H1 (cell line): ENCODE measurements around the gene PHTF2. TPM values are rescaled to one million over a fixed set of nuclear protein-coding genes. Genes with fewer than 3 reads are reported as not detected.

Experiments
- CTCF ChIA-PET: fragments of 300-600 bp; sonication (Branson Sonifier 250); formaldehyde crosslinking; loops from one replicate; lab custom pipeline; 2021; ENCODE audit not compliant: partially characterized antibody; lab: Charles Lee
- POLR2A ChIA-PET: fragments of 300-600 bp; sonication (Branson Sonifier 250); formaldehyde crosslinking; loops from one replicate; lab custom pipeline; 2021; ENCODE audit warnings: inconsistent platforms; ENCODE audit not compliant: partially characterized antibody; lab: Charles Lee
- DNase-seq, 2 experiments: peaks; one replicate each; pipeline versions ENCODE4 v3.0.0 to v3.0.0-alpha.2; 2010 to 2022; ENCODE audit warnings: low spot score in 2 of 2, low read depth in 1 of 2, mixed read lengths in 1 of 2
- FAIRE-seq: peaks from 2 replicates; lab custom pipeline; 2011; peaks lifted over from hg19 to GRCh38; lab: Jason Lieb, UNC
- H2AFZ ChIP-seq: 2 replicates; pipeline ENCODE4 v1.8.1; 2012; ENCODE audit warnings: low read length, inconsistent platforms
- H2AK5ac ChIP-seq: 2 replicates; pipeline ENCODE4 v1.6.1; 2013; ENCODE audit warnings: low read depth, low read length
- H2BK120ac ChIP-seq: replicated peaks from 2 replicates; pipeline ENCODE3; 2013; ENCODE audit warnings: low read depth, low read length, inconsistent platforms
- H2BK12ac ChIP-seq: 2 replicates; pipeline ENCODE4 v1.6.1; 2013; ENCODE audit warnings: low read depth, low read length
- H2BK15ac ChIP-seq: 2 replicates; pipeline ENCODE4 v1.6.1; 2013; ENCODE audit warnings: low read length
- H2BK20ac ChIP-seq: 2 replicates; pipeline ENCODE4 v1.6.1; 2013; ENCODE audit warnings: low read length
- H2BK5ac ChIP-seq: 2 replicates; pipeline ENCODE4 v1.6.1; 2013; ENCODE audit warnings: low read depth, low read length
- H3K14ac ChIP-seq: 2 replicates; pipeline ENCODE4 v1.6.1; 2013; ENCODE audit warnings: inconsistent platforms; ENCODE audit not compliant: insufficient read length
- H3K18ac ChIP-seq: 2 replicates; pipeline ENCODE4 v1.6.1; 2013; ENCODE audit warnings: low read length; ENCODE audit errors: extremely low read depth
- H3K23ac ChIP-seq: 2 replicates; pipeline ENCODE4 v1.6.1; 2013; ENCODE audit warnings: inconsistent platforms; ENCODE audit not compliant: insufficient read length
- H3K23me2 ChIP-seq: 2 replicates; pipeline ENCODE4 v1.6.1; 2013; ENCODE audit warnings: low read depth, low read length
- H3K27ac ChIP-seq: 2 replicates; pipeline ENCODE4 v1.6.1; 2011; ENCODE audit warnings: low read depth, low read length, inconsistent platforms
- H3K27me3 ChIP-seq, 4 experiments: replicated peaks in 1 of 4; 1 replicate in 1 of 4; 2 replicates in 3 of 4; pipeline versions ENCODE4 v1.6.1 to v1.8.1; 2011 to 2013; ENCODE audit warnings: low read length in 3 of 4, mild to moderate bottlenecking in 3 of 4, inconsistent platforms in 2 of 4, mixed read lengths in 2 of 4, moderate library complexity in 1 of 4; ENCODE audit not compliant: control insufficient read depth in 3 of 4, insufficient read depth in 3 of 4; ENCODE audit errors: extremely low read depth in 1 of 4
- H3K36me3 ChIP-seq, 4 experiments: 2 replicates each; pipeline versions ENCODE4 v1.6.1 to v1.8.1; 2011 to 2013; ENCODE audit warnings: mild to moderate bottlenecking in 4 of 4, low read length in 3 of 4, moderate library complexity in 2 of 4, control low read depth in 1 of 4, inconsistent platforms in 1 of 4; ENCODE audit not compliant: insufficient read depth in 4 of 4, control insufficient read depth in 2 of 4
- H3K4ac ChIP-seq: replicated peaks from 2 replicates; pipeline ENCODE3; 2013; ENCODE audit warnings: low read length, low read depth, mixed read lengths, inconsistent platforms; ENCODE audit not compliant: insufficient read length
- H3K4me1 ChIP-seq, 4 experiments: replicated peaks in 1 of 4; 1 replicate in 1 of 4; 2 replicates in 3 of 4; pipeline versions ENCODE4 v1.6.1 to v1.8.1; 2011 to 2013; ENCODE audit warnings: low read length in 3 of 4, inconsistent platforms in 2 of 4, mixed read lengths in 1 of 4; ENCODE audit not compliant: insufficient read depth in 4 of 4, control insufficient read depth in 3 of 4
- H3K4me2 ChIP-seq, 2 experiments: 2 replicates each; pipeline versions ENCODE4 v1.6.1 to v1.8.1; 2011 to 2013; ENCODE audit warnings: low read depth in 2 of 2, low read length in 2 of 2, control low read depth in 1 of 2, inconsistent platforms in 1 of 2, mild to moderate bottlenecking in 1 of 2; ENCODE audit not compliant: insufficient read depth in 1 of 2
- H3K4me3 ChIP-seq, 4 experiments: fragments of 200-600, 300-600 bp in 1 of 4; sonication (generic), shearing (Covaris generic), sonication (Bioruptor Twin) in 1 of 4; 2 replicates each; pipeline versions ENCODE4 v1.5.1 to v1.8.1; 2011 to 2016; ENCODE audit warnings: low read length in 4 of 4, low read depth in 3 of 4, control low read depth in 2 of 4, inconsistent platforms in 2 of 4, mild to moderate bottlenecking in 2 of 4, mixed read lengths in 1 of 4, moderate library complexity in 1 of 4; ENCODE audit not compliant: insufficient read depth in 2 of 4; ENCODE audit errors: extremely low read depth in 1 of 4
- H3K56ac ChIP-seq: replicated peaks from 2 replicates; pipeline ENCODE3; 2013; ENCODE audit warnings: low read depth, mild to moderate bottlenecking, mixed read lengths, low read length, inconsistent platforms; ENCODE audit not compliant: insufficient read length
- H3K79me1 ChIP-seq: 2 replicates; pipeline ENCODE4 v1.6.1; 2013; ENCODE audit warnings: low read depth, low read length, control low read depth
- H3K79me2 ChIP-seq, 2 experiments: 2 replicates each; pipeline versions ENCODE4 v1.6.1 to v1.8.1; 2012 to 2013; ENCODE audit warnings: low read length in 2 of 2, mild to moderate bottlenecking in 2 of 2, inconsistent platforms in 1 of 2; ENCODE audit not compliant: insufficient read depth in 2 of 2, control insufficient read depth in 1 of 2
- H3K9ac ChIP-seq, 4 experiments: replicated peaks in 1 of 4; 1 replicate in 1 of 4; 2 replicates in 3 of 4; pipeline versions ENCODE4 v1.6.1 to v1.8.1; 2011 to 2013; ENCODE audit warnings: low read depth in 3 of 4, low read length in 3 of 4, control low read depth in 2 of 4, mild to moderate bottlenecking in 2 of 4, moderate library complexity in 2 of 4, inconsistent platforms in 1 of 4; ENCODE audit errors: extremely low read depth in 1 of 4
- H3K9me3 ChIP-seq, 2 experiments: 2 replicates each; pipeline versions ENCODE4 v1.6.1 to v1.8.1; 2012 to 2013; ENCODE audit warnings: mild to moderate bottlenecking in 2 of 2, moderate library complexity in 2 of 2, control low read depth in 1 of 2, inconsistent platforms in 1 of 2, low read depth in 1 of 2, low read length in 1 of 2, mixed read lengths in 1 of 2; ENCODE audit not compliant: insufficient read depth in 2 of 2
- H4K20me1 ChIP-seq, 2 experiments: replicated peaks in 1 of 2; 2 replicates each; pipeline versions ENCODE3 to v1.8.1; 2011 to 2013; ENCODE audit warnings: inconsistent platforms in 2 of 2, low read length in 2 of 2, mild to moderate bottlenecking in 1 of 2; ENCODE audit not compliant: insufficient read depth in 2 of 2, control insufficient read depth in 1 of 2
- H4K5ac ChIP-seq: 2 replicates; pipeline ENCODE4 v1.6.1; 2013; ENCODE audit warnings: low read length, low read depth, mixed read lengths, inconsistent platforms; ENCODE audit not compliant: insufficient read length
- H4K8ac ChIP-seq: 2 replicates; pipeline ENCODE4 v1.8.0; 2013; ENCODE audit warnings: mild to moderate bottlenecking, moderate library complexity, low read length, inconsistent platforms; ENCODE audit not compliant: insufficient read depth; ENCODE audit errors: extremely low read depth
- H4K91ac ChIP-seq: replicated peaks from 2 replicates; pipeline ENCODE3; 2013; ENCODE audit warnings: low read length, mixed read lengths, inconsistent platforms; ENCODE audit not compliant: insufficient read length
- WGBS, 2 experiments: shearing (Covaris generic) in 1 of 2; methylation state at CpG; one replicate each; pipeline versions ENCODE4 v1.1.6 to v1.1.7; 2013 to 2015; ENCODE audit warnings: low lambda C conversion rate in 2 of 2, mixed read lengths in 2 of 2, inconsistent platforms in 1 of 2, low coverage in 1 of 2, missing lambda C conversion rate in 1 of 2; ENCODE audit not compliant: insufficient replicate concordance in 2 of 2, insufficient coverage in 1 of 2, insufficient read length in 1 of 2; ENCODE audit errors: extremely low coverage in 1 of 2, missing lambda C conversion rate in 1 of 2; 5-methylcytosine and 5-hydroxymethylcytosine counted together
- polyA plus RNA-seq, 7 experiments: library from polyadenylated mRNA; depleted of rRNA in 3 of 7; stranded (reverse) in 5 of 7; unstranded in 2 of 7; fragments of >200 nt in 5 of 7; fragments of 200-250 nt in 2 of 7; gene quantifications; 1 replicate in 5 of 7; 2 replicates in 1 of 7; 4 replicates in 1 of 7; pipeline versions ENCODE4 v1.2.1 to v1.2.3, GENCODE V29; 2011 to 2013; ENCODE audit warnings: missing spikeins in 2 of 7, mixed read lengths in 2 of 7
- total RNA-seq: library from RNA; stranded (reverse); fragmentation: NEBNext Ultra II Directional; extraction: Animal tissue kit (Norgen Biotek cat#: 25700); gene quantifications from 2 replicates; pipeline ENCODE4 v1.2.1, GENCODE V29; 2021

The PHTF2 gene
- total and polyA plus RNA-seq, 2 of the 8 experiments (the other 6 are each of a cell fraction or from before 2014, with no cell fraction given) = 9.0 to 25.4 TPM

GRCh38 chr7:77831953-77832352 is 33.4 kb downstream of the PHTF2 start:
- POLR2A ChIA-PET = interaction anchor here (0.6 kb wide), 1 partner anchor 17 kb away, joined by 3 read pairs; no protein-coding TSS in a partner anchor
- CTCF ChIA-PET = no interaction called here
- Histone ChIP-seq H2AK5ac (no peak overlapping the region), H3K4ac (no peak overlapping the region), H3K79me1 (peaks cover 4% of the 10 kb centered on the region), H2BK15ac (no peak overlapping the region), H3K9ac (no peak overlapping the region), H3K56ac (no peak overlapping the region), H4K91ac (no peak overlapping the region), H3K4me2 (no peak overlapping the region), H2BK12ac (no peak overlapping the region), H2BK20ac (no peak overlapping the region), H3K4me3 (no peak overlapping the region), H2BK120ac (no peak overlapping the region), H3K23me2 (no peaks in the 10 kb centered on the region), H2BK5ac (no peak overlapping the region), H3K4me1 (peaks cover 0 to 5% (median 2%) of the 10 kb centered on the region in 4 experiments; a peak in 1 of 7 replicates), H3K27me3 (no peaks in the 10 kb centered on the region), H3K27ac (no peak overlapping the region), H3K23ac (no peak overlapping the region), H3K18ac (no peak overlapping the region), H4K20me1 (peaks cover 0 to 3% of the 10 kb centered on the region in 2 experiments), H4K5ac (no peak overlapping the region), H3K36me3 (no peaks in the 10 kb centered on the region), H3K14ac (no peak overlapping the region), H3K79me2 (no peaks in the 10 kb centered on the region), H2AFZ (no peak overlapping the region), H3K9me3 (no peaks in the 10 kb centered on the region), H4K8ac (no peak overlapping the region)
- WGBS, 2 experiments = 93% methylated on average over 1 of the region's 1 CpG; no CpG with 5 or more reads in 1 of the 2 experiments
- FAIRE-seq (no peak), DNase-seq (no peak)
